Skeletal muscle tissue (tissue), 4 donors: ENCODE data around the gene VPS13A. TPM values are rescaled to one million over a fixed set of nuclear protein-coding genes. Genes with fewer than 3 reads are reported as not detected.
"Not testable (repeated sequence)": the region's sequence is repeated elsewhere in the genome, so short reads cannot be mapped to it uniquely, and the experiment has no call there.

Experiments
- H3K27ac ChIP-seq: one replicate; pipeline ENCODE4 v1.7.0; 2013; ENCODE audit warnings: mild to moderate bottlenecking, low read depth, low read length, inconsistent platforms
- H3K27me3 ChIP-seq, 3 donors: one replicate each; pipeline ENCODE4 v1.7.0; 2013; ENCODE audit warnings: low read length in 3 of 3; ENCODE audit not compliant: control insufficient read depth in 3 of 3, insufficient read depth in 3 of 3
- H3K36me3 ChIP-seq, 3 donors: one replicate each; pipeline ENCODE4 v1.7.0; 2013; ENCODE audit warnings: low read length in 3 of 3; ENCODE audit not compliant: control insufficient read depth in 3 of 3, insufficient read depth in 3 of 3
- H3K4me1 ChIP-seq, 3 donors: one replicate each; pipeline ENCODE4 v1.7.0; 2013; ENCODE audit warnings: low read length in 3 of 3, mild to moderate bottlenecking in 3 of 3; ENCODE audit not compliant: control insufficient read depth in 3 of 3, insufficient read depth in 3 of 3
- H3K4me3 ChIP-seq, 3 donors: one replicate each; pipeline ENCODE4 v1.7.0; 2013; ENCODE audit warnings: low read length in 3 of 3
- H3K9ac ChIP-seq, 3 donors: one replicate each; pipeline ENCODE4 v1.7.0; 2013; ENCODE audit warnings: low read length in 3 of 3, mild to moderate bottlenecking in 3 of 3, moderate library complexity in 2 of 3, low read depth in 1 of 3
- H3K9me3 ChIP-seq, 3 donors: one replicate each; pipeline ENCODE4 v1.7.0; 2013; ENCODE audit warnings: low read length in 3 of 3; ENCODE audit not compliant: control insufficient read depth in 3 of 3
- total RNA-seq: library from RNA; depleted of rRNA; stranded (reverse); fragments of >200 nt; gene quantifications from one replicate; pipeline ENCODE4 v1.2.3, GENCODE V29; 2014
- donor health status: Osteomylitis.

Gene VPS13A
- total RNA-seq, 1 donor from 2014 or later: 36.0 TPM

GRCh38 chr9:77426712-77427111 is 249.4 kb downstream of the VPS13A start:
- Histone ChIP-seq H3K9me3 (no peaks in the 10 kb centered on the region), H3K4me3 (no peak overlapping the region), H3K9ac (no peak overlapping the region), H3K4me1 (peaks cover 0 to 4% (median 3%) of the 10 kb centered on the region in 3 donors), H3K27me3 (no peaks in the 10 kb centered on the region), H3K36me3 (no peaks in the 10 kb centered on the region), H3K27ac (no peak overlapping the region)

GRCh38 chr9:77427256-77427927 is 250.1 kb downstream of the VPS13A start:
- Histone ChIP-seq H3K4me1 (peaks cover 0 to 4% (median 3%) of the 10 kb centered on the region in 3 donors), H3K4me3 (no peak overlapping the region), H3K27me3 (no peaks in the 10 kb centered on the region), H3K9me3 (no peaks in the 10 kb centered on the region), H3K27ac (no peak overlapping the region), H3K36me3 (no peaks in the 10 kb centered on the region), H3K9ac (no peak overlapping the region)

- no peaks in the 10 kb centered on the region for H3K9me3 ChIP-seq
- no peaks in the 10 kb centered on the region for H3K36me3 ChIP-seq
- no peak overlapping the region for H3K4me3 ChIP-seq
- H3K9ac ChIP-seq: no peak overlapping the region
- H3K27ac ChIP-seq: no peak overlapping the region
- H3K4me1 ChIP-seq: peaks cover 0 to 4% (median 3%) of the 10 kb centered on the region in 3 donors
- no peaks in the 10 kb centered on the region for H3K27me3 ChIP-seq
These were observed 252.6 kb downstream of the VPS13A start for GRCh38 chr9:77429928-77430327.

- Histone ChIP-seq H3K4me3 (no peak overlapping the region), H3K36me3 (no peaks in the 10 kb centered on the region), H3K4me1 (peaks cover 0 to 4% (median 3%) of the 10 kb centered on the region in 3 donors), H3K27ac (no peak overlapping the region), H3K9ac (no peak overlapping the region), H3K9me3 (no peaks in the 10 kb centered on the region), H3K27me3 (no peaks in the 10 kb centered on the region)
These were observed 254.7 kb downstream of the VPS13A start for GRCh38 chr9:77432053-77432452.

- no peaks in the 10 kb centered on the region for H3K9me3 ChIP-seq
- H3K27me3 ChIP-seq: no peaks in the 10 kb centered on the region
- no peak overlapping the region for H3K4me3 ChIP-seq
- no peak overlapping the region for H3K27ac ChIP-seq
- H3K9ac ChIP-seq: no peak overlapping the region
- H3K4me1 ChIP-seq: no peaks in the 10 kb centered on the region
- H3K36me3 ChIP-seq: no peaks in the 10 kb centered on the region
These were observed 256.5 kb downstream of the VPS13A start for GRCh38 chr9:77433675-77434445.

- Histone ChIP-seq H3K9me3 (no peaks in the 10 kb centered on the region), H3K27me3 (no peaks in the 10 kb centered on the region), H3K4me3 (no peak overlapping the region), H3K9ac (no peak overlapping the region), H3K4me1 (peaks cover 0 to 2% (median 2%) of the 10 kb centered on the region in 3 donors), H3K27ac (no peak overlapping the region), H3K36me3 (no peaks in the 10 kb centered on the region)
These were observed 257.9 kb downstream of the VPS13A start for GRCh38 chr9:77435277-77435676.

- Histone ChIP-seq H3K36me3 (no peaks in the 10 kb centered on the region), H3K4me3 (no peak overlapping the region), H3K27ac (no peak overlapping the region), H3K9ac (no peak overlapping the region), H3K4me1 (peaks cover 0 to 2% (median 2%) of the 10 kb centered on the region in 3 donors), H3K27me3 (no peaks in the 10 kb centered on the region), H3K9me3 (no peaks in the 10 kb centered on the region)
These were observed 258.4 kb downstream of the VPS13A start for GRCh38 chr9:77435688-77436087.

- Histone ChIP-seq H3K4me1 (peaks cover 0 to 2% (median 2%) of the 10 kb centered on the region in 3 donors), H3K27me3 (no peaks in the 10 kb centered on the region), H3K4me3 (no peak overlapping the region), H3K9me3 (no peaks in the 10 kb centered on the region), H3K27ac (no peak overlapping the region), H3K9ac (no peak overlapping the region), H3K36me3 (no peaks in the 10 kb centered on the region)
These were observed 261.3 kb downstream of the VPS13A start for GRCh38 chr9:77438653-77439052.

GRCh38 chr9:77440057-77440456 is 262.7 kb downstream of the VPS13A start:
- Histone ChIP-seq H3K36me3 (no peaks in the 10 kb centered on the region), H3K4me1 (peaks cover 0 to 2% (median 2%) of the 10 kb centered on the region in 3 donors), H3K27me3 (no peaks in the 10 kb centered on the region), H3K27ac (no peak overlapping the region), H3K4me3 (no peak overlapping the region), H3K9ac (no peak overlapping the region), H3K9me3 (no peaks in the 10 kb centered on the region)

GRCh38 chr9:77441124-77441523 is 263.8 kb downstream of the VPS13A start:
- not testable (repeated sequence) for H3K36me3 ChIP-seq, H3K27me3 ChIP-seq, H3K4me3 ChIP-seq, H3K4me1 ChIP-seq, H3K9me3 ChIP-seq, H3K27ac ChIP-seq, H3K9ac ChIP-seq
